Keratinocyte (primary cell): ENCODE results near the gene FBXL13.
"Not testable (repeated sequence)": the region's sequence is repeated elsewhere in the genome, so short reads cannot be mapped to it uniquely, and the experiment has no call there.

Experiments used
- CTCF ChIP-seq, 3 experiments: IDR thresholded peaks in 1 of 3; conservative IDR thresholded peaks in 1 of 3; optimal IDR thresholded peaks in 1 of 3; 2 replicates in 2 of 3; 3 replicates in 1 of 3; pipeline versions ENCODE3 to v1.5.1; 2011; ENCODE audit warnings: low read length in 3 of 3, mild to moderate bottlenecking in 3 of 3, moderate library complexity in 2 of 3, control low read depth in 1 of 3, inconsistent platforms in 1 of 3; ENCODE audit not compliant: insufficient read depth in 2 of 3; ENCODE audit errors: extremely low read depth in 1 of 3
- EZH2 ChIP-seq: IDR thresholded peaks from one replicate; pipeline ENCODE4 v1.6.1; 2012; ENCODE audit warnings: inconsistent platforms, mild to moderate bottlenecking, low read length, moderate library complexity

GRCh38 chr7:102770467-102770866 is 304.1 kb downstream of the FBXL13 start:
- not testable (repeated sequence) for TF ChIP-seq CTCF (optimal IDR thresholded peaks at IDR 0.05 in 1 of 3, IDR thresholded peaks at IDR 0.05 in 1 of 3, conservative IDR thresholded peaks at IDR 0.05 in 1 of 3; ENCODE audit: extremely low read depth in 1 of 3, insufficient read depth in 2 of 3, low read length in 3 of 3); EZH2
